CD4-positive, alpha-beta T cell treated with Interleukin-6 at 100 ng/mL for 8 hours (primary cell): Measurements from ENCODE around the gene SHROOM3.
"Not testable (repeated sequence)": the region's sequence is repeated elsewhere in the genome, so short reads cannot be mapped to it uniquely, and the experiment has no call there.

ENCODE experiments used
- DNase-seq: peaks from one replicate; pipeline ENCODE4 v3.0.0-alpha.2; 2020; ENCODE audit warnings: mixed read lengths, low spot score

The SHROOM3 gene

DNA sequence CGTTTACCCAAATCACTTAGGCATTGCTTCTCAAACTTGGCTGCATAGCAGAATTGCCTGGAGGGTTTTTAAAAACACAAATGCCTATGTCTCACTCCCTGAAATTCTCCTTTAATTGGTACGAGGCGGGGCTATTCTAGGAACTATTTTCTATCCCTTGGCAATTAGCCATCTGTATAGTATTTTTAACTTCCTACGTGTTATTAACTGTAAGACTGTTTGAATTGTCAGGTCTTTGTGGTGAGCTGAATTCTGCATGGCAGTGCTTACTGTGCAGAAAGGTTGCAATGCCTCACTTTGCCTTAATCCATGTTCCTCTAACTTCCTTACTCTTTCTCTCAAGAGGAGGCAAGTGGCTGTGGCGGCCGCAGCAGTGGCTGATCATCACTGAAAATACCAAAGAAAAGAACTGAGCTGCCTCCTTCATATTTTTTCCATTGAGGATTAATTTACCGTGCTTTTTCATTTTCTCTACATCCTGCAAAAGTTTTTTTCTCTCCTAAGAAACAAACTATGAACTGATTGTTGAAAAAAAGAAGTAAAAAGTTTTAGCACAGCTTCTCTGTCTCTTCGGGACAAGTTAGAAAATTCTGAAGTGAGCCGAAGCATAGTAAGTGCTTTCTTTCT lies at the start of gene SHROOM3:
Gene SHROOM3 (plus strand): TSS at position 329 of the 627 bp plus-strand sequence. CDS start 824 bp downstream, outside the sequence.
- no peak for DNase-seq

DNA sequence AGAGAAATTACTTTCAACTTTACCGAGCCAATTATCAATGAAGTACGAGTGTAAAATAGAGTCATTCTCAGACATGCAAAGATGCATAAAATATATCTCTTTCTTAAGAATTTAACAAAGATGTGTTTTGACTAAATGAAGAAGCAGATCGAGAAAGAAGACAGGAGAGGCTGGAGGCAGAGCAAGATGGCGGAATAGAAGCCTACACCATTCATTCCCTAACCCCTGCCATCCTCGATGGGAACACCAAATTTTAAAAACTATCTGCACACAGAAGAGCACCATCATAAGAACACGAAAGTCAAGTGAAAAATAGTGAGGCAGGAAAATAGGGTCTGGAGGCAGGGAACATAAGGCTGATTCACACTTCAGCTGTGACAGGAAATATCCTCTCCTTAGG lies 49.1 kb upstream of the SHROOM3 start:
- no peak for DNase-seq

DNA sequence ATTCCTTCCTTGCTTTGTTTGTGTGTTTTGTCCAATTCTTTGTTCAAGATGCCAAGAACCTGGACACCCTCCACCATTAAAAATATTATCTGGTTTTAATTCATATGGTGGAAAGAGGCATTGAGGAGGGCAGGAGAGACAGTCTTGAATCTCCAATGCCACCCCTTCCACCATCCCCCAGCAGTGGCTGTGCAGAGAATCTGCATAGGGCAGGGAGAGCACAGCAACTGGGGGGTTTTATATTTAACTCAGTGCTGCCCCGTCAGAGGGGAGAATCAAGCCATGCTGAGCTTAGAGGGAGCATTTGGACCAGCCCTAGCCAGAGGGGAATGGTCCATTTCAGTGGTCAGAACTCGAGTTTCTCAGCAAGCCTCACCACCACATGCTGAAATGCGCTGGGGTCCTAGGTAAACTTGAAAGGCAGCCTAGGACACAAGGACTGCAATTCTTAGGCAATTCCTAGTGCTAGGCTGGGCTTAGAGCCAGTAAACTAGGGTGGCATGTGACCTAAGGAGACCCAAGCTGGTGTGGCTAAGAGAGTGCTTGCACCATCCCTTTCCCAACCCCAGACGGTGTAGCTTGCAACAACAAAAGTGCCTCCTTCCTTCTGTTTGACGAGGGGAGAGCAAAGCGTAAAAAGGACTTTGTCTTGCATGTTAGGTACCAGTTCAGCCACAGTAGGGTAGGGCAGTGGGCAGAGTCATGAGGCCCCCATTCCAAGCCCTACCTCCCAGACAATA lies 48.3 kb upstream of the SHROOM3 start:
- no peak for DNase-seq

DNA sequence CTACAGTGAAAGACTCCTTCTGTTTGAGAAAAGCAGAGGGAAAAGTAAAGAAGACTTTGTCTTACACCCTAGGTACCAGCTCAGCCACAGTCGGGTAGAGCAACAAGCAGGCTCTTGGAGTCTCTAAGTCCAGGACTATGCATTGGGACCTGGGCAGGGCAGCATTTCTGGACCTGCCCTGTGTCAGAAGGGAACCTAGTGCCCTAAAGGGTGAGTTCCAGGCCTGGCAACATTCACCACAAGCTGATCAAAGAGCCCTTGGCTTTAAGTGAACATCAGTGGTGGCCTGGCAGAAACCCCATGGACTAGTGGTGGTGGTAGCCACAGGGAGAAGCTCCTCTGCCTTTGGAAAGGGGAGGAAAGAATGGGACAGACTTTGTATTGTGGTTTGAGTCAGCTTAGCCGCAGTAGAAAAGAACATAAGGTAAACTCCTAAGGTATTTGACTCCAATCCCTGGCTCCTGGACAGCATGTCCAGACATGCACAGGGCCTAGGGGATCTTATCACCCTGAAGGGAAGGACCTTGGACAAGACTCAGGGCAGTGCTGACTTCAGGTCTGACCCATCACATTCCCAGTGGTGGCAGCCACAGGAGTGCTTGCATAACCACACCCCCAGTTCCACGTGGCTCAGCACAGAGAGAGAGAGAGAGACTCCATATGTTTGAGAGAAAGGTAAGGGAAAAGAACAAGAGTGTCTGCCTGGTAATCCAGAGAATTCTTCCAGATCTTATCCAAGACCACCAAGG lies 46.7 kb upstream of the SHROOM3 start:
- no peak for DNase-seq

DNA sequence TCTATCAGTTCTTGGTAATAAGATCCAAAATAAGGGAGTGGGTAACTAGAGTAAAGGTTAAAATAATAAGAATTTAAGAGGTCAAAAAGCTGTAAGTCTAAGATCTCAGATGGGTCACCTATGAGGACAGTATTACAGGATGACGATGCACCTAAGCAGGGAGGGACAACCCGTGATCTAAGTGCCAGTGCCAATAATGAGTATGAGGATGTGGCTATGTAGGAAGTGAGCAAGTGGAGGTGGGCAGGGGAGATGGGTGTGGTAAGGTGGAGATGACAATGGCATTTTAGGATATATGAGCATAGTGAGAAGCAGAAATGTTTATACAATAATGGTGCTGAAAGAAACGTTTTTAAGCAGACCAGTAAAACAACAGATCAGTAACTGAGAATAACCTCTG lies 33.4 kb upstream of the SHROOM3 start:
- no peak for DNase-seq

DNA sequence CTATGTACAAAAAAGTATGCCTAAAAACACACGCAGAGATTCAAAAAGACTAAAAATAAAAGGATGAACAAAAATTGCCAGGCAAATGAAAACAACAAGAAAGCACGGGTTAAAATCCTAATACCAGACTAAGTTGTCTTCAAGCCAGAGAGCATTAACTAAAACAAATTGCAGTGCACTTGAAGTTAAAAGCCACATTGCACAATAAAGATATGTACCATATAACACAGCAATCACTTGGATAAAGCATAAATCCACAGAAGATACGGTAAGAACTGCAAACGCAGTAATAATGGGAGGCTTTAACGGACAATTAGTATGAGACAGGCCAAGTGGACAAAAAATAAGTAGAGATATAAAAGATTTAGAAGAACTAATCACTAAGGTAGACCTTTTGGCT lies 28.9 kb upstream of the SHROOM3 start:
- no peak for DNase-seq

DNA sequence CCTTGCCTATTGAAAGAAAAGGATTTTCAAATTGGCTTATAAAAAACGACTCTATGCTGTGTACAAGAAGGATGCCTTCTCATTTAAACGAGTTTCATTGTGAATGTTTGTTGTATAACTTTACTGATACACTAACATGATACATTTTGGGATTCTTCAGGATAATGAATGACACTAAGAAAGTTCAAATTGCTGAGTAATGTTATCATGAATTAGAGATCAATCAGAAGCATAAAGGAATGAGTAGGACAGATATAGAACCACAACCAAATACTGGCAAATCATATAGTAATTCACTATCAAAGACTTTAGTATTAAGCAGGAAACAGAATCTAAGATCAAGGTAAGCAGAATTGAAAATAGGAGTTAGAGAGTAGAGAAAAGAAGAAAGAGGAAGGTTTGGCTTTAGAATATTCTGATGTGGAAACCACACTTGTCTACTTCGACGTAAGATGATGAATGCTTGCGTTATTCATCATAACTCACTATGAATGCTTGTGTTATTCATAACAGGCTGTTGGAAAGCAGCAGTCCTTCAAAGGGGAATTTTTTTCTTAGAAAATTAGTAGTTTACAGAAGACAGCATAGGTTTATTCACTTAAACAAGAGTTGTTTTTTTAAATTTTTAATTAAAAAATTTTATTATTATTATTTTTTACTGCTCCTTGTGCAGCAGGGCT lies 27.4 kb upstream of the SHROOM3 start:
- no peak for DNase-seq

DNA sequence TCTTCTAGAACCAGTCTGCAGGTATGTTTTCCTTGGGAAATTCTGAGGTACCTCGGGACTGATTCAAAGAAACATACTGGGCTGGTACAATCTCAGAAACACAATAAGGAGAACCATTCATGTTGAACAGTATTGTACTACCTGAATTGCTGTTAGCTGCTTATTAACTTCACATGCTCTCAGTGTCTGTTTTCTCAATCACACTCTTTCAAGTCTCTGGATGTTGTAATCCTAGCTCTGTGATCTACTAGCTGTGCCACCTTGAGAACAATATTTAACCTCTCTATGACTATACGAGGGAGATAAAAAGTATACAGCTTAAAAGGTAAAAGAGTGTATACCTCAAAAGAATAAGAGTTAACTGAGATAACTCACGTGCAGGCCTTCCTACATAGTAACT lies 24.4 kb upstream of the SHROOM3 start:
- no peak for DNase-seq

DNA sequence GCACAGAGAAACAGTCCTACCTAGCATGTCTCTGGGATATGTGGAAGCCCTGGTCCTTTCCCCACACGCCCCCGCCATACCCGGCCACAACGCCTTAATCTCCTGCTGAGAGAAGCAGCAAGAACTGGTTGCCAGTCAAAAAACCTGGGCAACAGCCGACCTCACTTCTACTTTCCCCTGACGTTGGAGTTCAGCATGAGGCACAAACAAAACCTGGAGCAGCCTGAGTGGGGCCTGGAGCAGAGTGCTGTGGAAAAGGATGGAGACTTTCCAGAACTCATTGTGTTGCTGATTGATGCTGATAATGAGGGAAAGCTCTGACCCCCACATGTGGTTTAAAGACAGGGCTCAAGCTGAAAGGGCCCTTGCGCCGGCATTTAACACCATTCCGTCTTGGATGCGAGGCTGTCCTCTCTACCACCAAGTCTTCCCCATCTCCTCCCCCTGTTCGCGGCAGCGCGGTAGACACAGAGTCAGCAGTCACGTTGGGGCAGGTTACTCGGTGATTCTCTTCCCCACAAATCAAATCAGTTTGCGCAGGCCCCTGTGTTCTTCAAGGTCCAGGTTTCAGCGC lies 14.8 kb upstream of the SHROOM3 start:
- no peak for DNase-seq

DNA sequence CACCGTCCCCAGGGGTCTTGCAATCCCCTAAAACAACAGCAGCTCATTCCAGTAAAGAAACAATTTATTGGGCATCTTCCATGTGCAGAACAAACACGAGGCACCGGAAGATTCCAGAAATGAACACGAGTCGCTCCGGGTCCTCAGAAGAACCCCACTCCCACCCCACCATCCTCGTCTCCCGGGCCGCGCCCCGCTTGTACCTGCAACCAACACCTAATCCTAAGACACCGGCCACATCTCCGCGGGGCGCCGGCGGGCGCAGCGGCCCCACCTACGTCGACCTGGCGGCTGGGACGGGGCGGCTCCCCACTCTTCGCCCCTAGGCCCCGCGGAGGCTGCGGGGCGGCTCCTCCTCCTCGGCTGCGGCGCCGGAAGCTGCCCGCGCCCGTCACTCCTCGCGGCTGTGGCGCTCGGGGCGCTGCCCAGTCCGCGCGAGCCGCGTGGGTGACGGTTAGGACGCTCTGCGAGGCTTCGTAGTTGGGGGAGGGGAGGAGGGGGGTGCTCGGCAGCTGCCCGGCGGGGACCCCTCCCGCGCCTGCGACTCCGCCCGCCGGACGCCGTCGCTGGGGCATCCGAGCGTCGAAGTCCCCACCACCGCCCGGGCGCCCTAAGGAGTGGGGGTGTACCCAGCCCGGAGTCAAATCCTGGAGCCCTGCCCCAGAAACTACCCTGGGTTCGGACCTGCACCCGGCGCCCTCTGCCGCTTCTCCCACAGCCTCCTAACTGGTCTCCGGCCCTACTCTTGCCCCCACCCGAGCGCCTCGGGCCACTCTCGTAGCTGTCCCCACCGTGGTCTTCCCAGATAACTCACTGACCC lies 14.1 kb upstream of the SHROOM3 start, which contains the start of gene CCDC158:
Gene CCDC158 (minus strand): TSS at position 380 of the 820 bp plus-strand sequence. CDS start 17,934 bp downstream, outside the sequence.
- DNase-seq = no peak

DNA sequence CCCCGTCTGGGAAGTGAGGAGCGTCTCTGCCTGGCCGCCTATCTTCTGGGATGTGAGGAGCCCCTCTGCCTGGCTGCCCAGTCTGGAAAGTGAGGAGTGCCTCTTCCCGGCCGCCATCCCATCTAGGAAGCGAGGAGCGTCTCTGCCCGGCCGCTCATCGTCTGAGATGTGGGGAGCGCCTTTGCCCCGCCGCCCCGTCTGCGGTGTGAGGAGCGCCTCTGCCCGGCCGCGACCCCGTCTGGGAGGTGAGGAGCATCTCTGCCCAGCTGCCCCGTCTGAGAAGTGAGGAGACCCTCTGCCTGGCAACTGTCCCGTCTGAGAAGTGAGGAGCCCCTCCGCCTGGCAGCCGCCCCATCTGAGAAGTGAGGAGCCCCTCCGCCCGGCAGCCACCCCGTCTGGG lies 11.9 kb upstream of the SHROOM3 start:
- DNase-seq = not testable (repeated sequence)

DNA sequence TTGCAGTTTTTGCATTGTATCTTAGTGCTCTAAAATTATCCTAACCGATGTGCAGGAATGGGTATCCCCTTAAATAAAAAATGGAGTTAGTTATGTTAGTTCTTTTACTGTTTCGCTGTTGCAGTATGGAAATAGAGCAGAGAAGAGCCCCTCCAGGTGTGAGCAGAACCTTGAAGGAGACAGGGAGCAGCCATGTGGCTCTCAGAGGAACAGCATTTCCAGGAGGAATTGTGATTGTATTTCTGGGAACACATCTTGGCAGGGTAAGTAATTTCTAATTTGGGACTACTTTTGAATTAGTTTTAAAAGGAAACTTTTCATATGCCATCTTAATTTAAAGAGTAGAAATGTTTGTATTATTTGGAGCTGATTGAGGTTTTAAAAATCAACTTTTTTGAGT lies 8.8 kb upstream of the SHROOM3 start:
- no peak for DNase-seq

DNA sequence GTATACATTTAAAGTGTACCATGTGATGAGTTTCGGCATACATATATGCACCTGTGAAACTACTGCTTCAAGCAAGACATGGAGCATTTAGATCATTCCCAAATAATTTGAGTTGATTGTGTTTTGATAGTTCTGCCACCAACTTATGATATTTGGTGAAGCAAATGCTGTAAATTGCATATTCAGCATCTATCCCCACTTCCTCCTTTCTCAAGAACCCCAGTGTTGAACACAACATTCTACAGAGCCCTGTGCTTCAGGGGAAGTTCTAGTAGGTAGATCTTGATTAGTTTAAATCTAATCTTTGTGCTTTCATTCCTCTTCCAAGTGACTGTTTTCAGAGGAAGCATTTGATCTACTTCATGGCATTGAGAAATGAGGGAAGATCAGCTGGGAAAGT lies 5.4 kb upstream of the SHROOM3 start:
- DNase-seq = no peak

DNA sequence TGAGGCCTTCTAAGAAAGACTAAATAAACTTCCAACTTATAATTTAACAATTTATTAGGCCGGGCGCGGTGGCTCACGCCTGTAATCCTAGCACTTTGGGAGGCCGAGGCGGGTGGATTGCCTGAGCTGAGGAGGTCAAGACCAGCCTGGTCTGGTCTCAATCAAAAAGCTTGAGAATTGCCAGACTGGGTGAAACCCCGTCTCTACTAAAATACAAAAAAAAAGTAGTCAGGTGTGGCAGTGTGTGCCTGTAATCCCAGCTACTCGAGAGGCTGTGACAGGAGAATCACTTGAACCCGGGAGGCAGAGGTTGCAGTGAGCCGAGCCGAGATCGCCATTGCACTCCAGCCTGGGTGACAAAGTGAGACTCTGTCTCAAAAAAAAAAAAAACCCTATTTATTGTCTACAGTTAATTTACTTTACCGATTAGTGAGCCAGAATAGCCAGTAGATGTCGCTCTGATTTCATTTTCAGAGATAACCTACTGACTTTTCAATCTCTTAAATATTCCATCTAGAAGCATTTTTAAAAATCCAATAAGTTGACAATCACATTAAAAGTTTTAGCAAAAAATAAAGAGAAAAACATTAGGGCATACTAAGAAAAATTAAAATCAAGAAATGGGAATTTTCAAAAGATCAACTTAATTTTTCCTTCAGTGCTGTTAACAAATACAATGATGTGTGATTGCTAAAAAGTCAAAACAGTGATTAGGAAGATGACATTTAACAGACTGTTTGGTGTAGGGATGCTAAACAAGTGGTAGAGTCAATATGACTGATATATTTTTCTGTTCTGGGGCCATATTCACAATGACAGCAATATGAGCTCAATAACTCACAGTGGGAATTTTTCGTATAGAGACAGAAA lies 4.3 kb upstream of the SHROOM3 start:
- peak; percentile 4 for DNase-seq

DNA sequence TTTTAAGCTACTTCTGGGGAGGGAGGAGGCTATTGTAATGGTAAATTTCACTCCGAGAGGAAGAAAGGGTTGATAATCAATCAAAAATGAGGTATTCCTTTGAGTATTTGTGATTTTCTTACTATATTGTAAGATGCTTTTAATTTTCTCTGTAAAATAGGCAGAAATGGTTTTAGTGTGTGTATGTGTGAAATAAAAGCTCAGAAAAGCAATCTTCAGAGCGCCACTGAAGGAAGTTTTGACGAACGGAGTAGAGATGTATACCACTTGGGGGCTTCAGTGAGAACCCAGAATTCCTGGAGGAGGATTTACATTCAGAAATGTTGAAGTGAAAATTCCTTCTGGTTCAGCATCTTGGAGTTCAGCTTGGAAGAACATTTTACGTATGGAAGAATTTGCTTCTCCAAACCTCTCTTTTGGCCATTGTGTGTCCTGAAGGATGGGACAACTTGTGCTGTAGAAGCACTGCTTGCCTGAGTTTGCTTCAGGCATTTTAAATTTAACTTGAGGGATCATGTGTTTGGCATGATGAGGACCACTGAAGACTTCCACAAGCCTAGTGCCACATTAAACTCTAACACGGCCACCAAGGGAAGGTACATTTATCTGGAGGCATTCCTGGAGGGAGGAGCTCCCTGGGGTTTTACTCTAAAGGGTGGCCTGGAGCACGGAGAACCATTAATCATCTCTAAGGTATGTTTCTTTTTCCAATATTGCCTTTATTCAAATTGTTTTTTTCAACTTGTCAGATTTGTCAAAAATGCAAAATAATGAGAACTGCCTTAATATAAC lies 695 bp downstream of the SHROOM3 start:
- no peak for DNase-seq

DNA sequence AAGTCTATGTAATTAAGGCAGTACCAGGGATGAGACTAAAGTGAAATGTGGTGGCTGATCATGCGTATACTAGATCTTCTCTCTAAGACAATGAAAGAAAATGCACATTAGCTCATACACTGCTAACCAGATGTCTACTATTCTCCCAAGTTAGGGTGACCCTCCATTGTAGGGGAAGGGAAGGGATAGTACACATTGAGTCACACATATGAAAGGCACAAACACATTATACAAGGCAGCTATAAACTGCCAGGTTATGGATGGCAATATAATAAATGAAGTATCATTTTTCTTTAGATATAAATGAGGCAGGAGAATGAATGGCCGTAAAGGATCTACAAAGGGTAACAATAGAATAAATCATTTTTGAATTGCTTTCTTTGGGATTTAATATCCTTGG lies 4.5 kb downstream of the SHROOM3 start:
- DNase-seq = no peak

DNA sequence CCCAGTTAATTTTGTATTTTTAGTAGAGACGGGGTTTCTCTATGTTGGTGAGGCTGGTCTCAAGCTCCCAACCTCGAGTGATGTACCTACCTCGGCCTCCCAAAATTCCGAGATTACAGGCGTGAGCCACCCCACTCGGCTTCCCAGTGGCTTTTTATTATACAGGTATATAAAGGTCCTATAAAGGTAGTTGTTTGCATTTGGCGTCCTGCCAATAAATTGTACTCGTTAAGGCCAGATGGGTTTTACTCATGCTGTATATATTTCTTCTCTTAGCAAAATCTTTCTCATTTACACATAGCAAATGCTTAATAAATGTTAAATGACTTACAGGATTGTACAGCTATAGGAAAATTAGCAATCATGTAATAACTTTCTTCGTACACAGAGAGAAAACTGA lies 6.9 kb downstream of the SHROOM3 start:
- no peak for DNase-seq

DNA sequence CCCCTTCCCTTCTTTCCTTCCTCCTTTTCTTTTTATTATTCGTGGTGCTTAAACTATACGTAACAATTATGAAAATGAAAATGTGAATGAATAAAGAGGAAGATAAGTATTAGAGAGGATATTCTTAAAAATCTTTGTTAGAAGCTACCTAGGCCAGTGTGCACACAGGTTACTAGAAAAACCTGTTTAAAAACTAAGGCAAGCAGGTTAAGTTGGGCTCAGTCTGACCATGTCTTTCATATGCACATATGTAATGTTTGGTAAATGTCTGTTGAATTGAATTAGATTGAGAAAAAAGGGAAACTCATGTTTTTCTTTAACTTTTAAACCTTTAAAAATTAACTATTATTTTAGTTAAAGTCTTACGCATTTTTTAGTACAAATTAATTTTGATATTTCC lies 7.8 kb downstream of the SHROOM3 start:
- DNase-seq = no peak

DNA sequence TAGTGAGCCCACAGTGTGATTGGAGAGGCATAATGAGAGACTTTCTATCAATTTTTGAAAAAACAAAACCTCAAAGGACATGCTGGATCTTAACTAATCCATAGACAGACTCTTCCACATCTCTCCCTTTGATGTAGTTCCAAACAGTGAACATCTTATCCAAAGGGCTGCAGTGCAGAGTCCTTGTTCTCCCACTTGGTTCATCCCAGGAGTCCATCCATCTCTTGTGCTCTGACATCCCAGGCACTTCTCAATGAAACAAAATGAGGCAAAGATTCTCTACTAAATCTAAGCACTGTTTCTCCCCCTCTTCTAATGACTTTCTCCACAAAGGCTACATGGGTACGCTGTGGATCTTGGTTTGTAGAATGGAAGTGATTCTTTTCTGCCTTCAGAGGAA lies 8.3 kb downstream of the SHROOM3 start:
- DNase-seq = no peak
